ENCODE data around the gene MUC5AC. TPM values are rescaled to one million over a fixed set of nuclear protein-coding genes. Genes with fewer than 3 reads are reported as not detected.

Gene MUC5AC
- total and polyA plus RNA-seq, 2 of the 13 experiments (the other 11 are each of a cell fraction or from before 2014, with no cell fraction given) = under 0.01 TPM; not detected in 1

DNA sequence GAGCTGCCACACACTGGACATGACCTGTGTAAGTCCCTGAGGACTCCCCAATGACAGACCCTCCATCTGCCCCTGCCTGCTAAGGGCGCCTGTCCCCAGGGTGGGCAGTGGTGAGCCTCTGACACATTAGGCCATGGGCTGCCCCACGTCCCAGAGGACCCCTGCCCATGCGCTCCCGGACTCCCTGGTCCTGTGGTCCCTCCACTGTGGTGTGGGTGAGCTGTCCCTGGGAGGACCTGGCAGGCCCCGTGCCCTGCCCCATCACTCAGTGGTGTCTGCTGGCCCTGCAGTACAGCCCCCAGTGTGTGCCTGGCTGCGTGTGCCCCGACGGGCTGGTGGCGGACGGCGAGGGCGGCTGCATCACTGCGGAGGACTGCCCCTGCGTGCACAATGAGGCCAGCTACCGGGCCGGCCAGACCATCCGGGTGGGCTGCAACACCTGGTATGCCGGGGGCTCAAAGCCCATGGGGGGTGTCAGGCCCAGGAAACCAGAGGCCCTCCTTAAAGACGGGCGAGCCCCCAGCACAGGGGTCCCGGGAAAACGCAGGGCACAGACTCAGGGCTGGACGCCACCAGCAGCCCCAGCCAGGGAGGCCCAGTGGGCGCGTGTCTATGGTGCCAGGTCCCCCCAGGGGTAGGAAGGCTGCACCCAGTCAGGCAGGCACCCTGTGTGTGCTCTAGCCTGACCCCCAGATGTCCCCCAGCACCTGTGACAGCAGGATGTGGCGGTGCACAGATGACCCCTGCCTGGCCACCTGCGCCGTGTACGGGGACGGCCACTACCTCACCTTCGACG, 18.7 kb downstream of the MUC5AC start:
- no peak overlapping the region for H3K4me2 ChIP-seq (ENCODE audit: low read depth, low read length)
- H3K36me3 ChIP-seq (replicated peaks in 1 of 2; ENCODE audit: control insufficient read depth in 1 of 2, insufficient read depth in 2 of 2, low read length in 2 of 2) = no peaks in the 10 kb centered on the region
- no peaks in the 10 kb centered on the region for H3K79me2 ChIP-seq (ENCODE audit: insufficient read depth, low read length)
- in situ Hi-C loops (cut with HindIII; ENCODE audit: extremely low pct_ligation_motif_present, low pct_unique_long_range_greater_than_20kb) = no loop called here
- no peak for FAIRE-seq
- H3K27me3 ChIP-seq (ENCODE audit: control insufficient read depth in 1 of 2, insufficient read depth in 2 of 2, low read length in 2 of 2) = peaks cover 1 to 27% of the 10 kb centered on the region in 2 experiments; a peak in 4 of 5 replicates
- WGBS (ENCODE audit: low lambda C conversion rate) = 33% methylated on average over 9 of the region's 32 CpGs
- intact Hi-C loops (cut with micrococcal nuclease; ENCODE audit: unreplicated experiment) = no loop called here
- CTCF ChIA-PET (ENCODE audit: low intra/inter-chr PET ratio, low total read pairs) = no interaction called here
- no peaks in the 10 kb centered on the region for H4K20me1 ChIP-seq (ENCODE audit: insufficient read depth, low read length)
- H2AFZ ChIP-seq (ENCODE audit: low read length) = no peak overlapping the region
- POLR2A ChIA-PET = no interaction called here
- no peak overlapping the region for H3K27ac ChIP-seq (ENCODE audit: extremely low read length, insufficient read depth, low read length)
- H3K4me3 ChIP-seq (replicated peaks in 1 of 3; ENCODE audit: insufficient read depth in 1 of 3, low read depth in 2 of 3, low read length in 3 of 3) = no peak overlapping the region
- no peak; the same call in 2 of the 3 replicates for ATAC-seq
- H3K4me1 ChIP-seq (ENCODE audit: insufficient read depth, low read length) = no peaks in the 10 kb centered on the region
- no peak for DNase-seq (ENCODE audit: low spot score)
- H3K9ac ChIP-seq (ENCODE audit: insufficient read depth, low read depth, low read length) = no peak overlapping the region
- peaks cover 3% of the 10 kb centered on the region; the same call in 1 of the 2 replicates for H3K9me3 ChIP-seq (ENCODE audit: low read length)
- BruUV-seq (replicated peaks) = no TSS peak
- TF ChIP-seq, protein P1, sequence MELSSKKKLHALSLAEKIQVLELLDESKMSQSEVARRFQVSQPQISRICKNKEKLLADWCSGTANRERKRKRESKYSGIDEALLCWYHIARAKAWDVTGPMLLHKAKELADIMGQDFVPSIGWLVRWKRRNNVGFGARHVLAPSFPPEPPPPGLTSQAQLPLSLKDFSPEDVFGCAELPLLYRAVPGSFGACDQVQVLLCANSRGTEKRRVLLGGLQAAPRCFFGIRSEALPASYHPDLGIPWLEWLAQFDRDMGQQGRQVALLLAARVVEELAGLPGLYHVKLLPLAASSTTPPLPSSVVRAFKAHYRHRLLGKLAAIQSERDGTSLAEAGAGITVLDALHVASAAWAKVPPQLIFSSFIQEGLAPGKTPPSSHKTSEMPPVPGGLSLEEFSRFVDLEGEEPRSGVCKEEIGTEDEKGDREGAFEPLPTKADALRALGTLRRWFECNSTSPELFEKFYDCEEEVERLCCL (CRISPR knock-in tag; IDR thresholded peaks at IDR 0.05; ENCODE audit: borderline replicate concordance) = no peak
- no peak for TF ChIP-seq RFX3 (CRISPR knock-in tag; IDR thresholded peaks at IDR 0.05)
- TF ChIP-seq ZNF570 (CRISPR knock-in tag; IDR thresholded peaks at IDR 0.05; ENCODE audit: borderline replicate concordance) = no peak
- TF ChIP-seq ZNF589 (CRISPR knock-in tag; conservative IDR thresholded peaks at IDR 0.05) = no peak
- TF ChIP-seq, protein P2, sequence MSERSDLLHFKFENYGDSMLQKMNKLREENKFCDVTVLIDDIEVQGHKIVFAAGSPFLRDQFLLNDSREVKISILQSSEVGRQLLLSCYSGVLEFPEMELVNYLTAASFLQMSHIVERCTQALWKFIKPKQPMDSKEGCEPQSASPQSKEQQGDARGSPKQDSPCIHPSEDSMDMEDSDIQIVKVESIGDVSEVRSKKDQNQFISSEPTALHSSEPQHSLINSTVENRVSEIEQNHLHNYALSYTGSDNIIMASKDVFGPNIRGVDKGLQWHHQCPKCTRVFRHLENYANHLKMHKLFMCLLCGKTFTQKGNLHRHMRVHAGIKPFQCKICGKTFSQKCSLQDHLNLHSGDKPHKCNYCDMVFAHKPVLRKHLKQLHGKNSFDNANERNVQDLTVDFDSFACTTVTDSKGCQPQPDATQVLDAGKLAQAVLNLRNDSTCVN (CRISPR knock-in tag; IDR thresholded peaks at IDR 0.05; ENCODE audit: borderline replicate concordance) = no peak
- no peak for TF ChIP-seq RERE (CRISPR knock-in tag; IDR thresholded peaks at IDR 0.05; ENCODE audit: low read depth)
- no peak for TF ChIP-seq HNF4G (IDR thresholded peaks at IDR 0.05; ENCODE audit: borderline replicate concordance, low read depth, low read length)
- TF ChIP-seq HNF4G (CRISPR knock-in tag; IDR thresholded peaks at IDR 0.05; ENCODE audit: borderline replicate concordance, low read depth) = no peak
- no peak for TF ChIP-seq ZNF263 (CRISPR knock-in tag; IDR thresholded peaks at IDR 0.05)
- no peak for TF ChIP-seq CEBPG (CRISPR knock-in tag; IDR thresholded peaks at IDR 0.05)
- TF ChIP-seq THAP11 (CRISPR knock-in tag; IDR thresholded peaks at IDR 0.05) = no peak
- no peak for TF ChIP-seq ZNF580 (CRISPR knock-in tag; IDR thresholded peaks at IDR 0.05; ENCODE audit: borderline replicate concordance, low read depth)
- TF ChIP-seq GABPA (IDR thresholded peaks at IDR 0.05; ENCODE audit: low read depth, low read length) = no peak
- TF ChIP-seq GABPA (CRISPR knock-in tag; IDR thresholded peaks at IDR 0.05; ENCODE audit: low read depth) = no peak
- no peak for TF ChIP-seq SMARCE1 (IDR thresholded peaks at IDR 0.05; ENCODE audit: borderline replicate concordance)
- TF ChIP-seq, protein P3, sequence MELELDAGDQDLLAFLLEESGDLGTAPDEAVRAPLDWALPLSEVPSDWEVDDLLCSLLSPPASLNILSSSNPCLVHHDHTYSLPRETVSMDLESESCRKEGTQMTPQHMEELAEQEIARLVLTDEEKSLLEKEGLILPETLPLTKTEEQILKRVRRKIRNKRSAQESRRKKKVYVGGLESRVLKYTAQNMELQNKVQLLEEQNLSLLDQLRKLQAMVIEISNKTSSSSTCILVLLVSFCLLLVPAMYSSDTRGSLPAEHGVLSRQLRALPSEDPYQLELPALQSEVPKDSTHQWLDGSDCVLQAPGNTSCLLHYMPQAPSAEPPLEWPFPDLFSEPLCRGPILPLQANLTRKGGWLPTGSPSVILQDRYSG (CRISPR knock-in tag; IDR thresholded peaks at IDR 0.05) = no peak

All from HepG2 (cell line).